Ovary (tissue), 9 donors: ENCODE measurements around the gene RPL10A. TPM values are rescaled to one million over a fixed set of nuclear protein-coding genes. Genes with fewer than 3 reads are reported as not detected.
A peak's percentile ranks its signal among the peaks of the same experiment; 100 is the strongest.

Experiments
- DNase-seq, 5 donors: peaks; one replicate each; pipeline ENCODE4 v3.0.0-alpha.2; 2019 to 2020
- H3K27ac ChIP-seq, 2 donors: fragments of 200-600 bp; one replicate each; pipeline versions ENCODE4 v1.5.1 to v1.8.0; 2019 to 2022
- H3K27me3 ChIP-seq: fragments of 200-600 bp; one replicate; pipeline ENCODE4 v1.8.0; 2022
- H3K36me3 ChIP-seq: fragments of 200-600 bp; sonication (generic); one replicate; pipeline ENCODE4 v1.5.1; 2019
- H3K4me1 ChIP-seq: one replicate; pipeline ENCODE4 v1.8.1; 2013; ENCODE audit warnings: mild to moderate bottlenecking, moderate library complexity; ENCODE audit not compliant: insufficient read depth
- H3K4me3 ChIP-seq: fragments of 200-600 bp; sonication (generic); one replicate; pipeline ENCODE4 v1.5.1; 2017
- H3K9me3 ChIP-seq, 2 donors: fragments of 200-600 bp in 1 of 2; sonication (generic) in 1 of 2; one replicate each; pipeline versions ENCODE4 v1.5.1 to v1.8.1; 2013 to 2019; ENCODE audit warnings: mild to moderate bottlenecking in 1 of 2, moderate library complexity in 1 of 2
- EP300 ChIP-seq: sonication (generic); formaldehyde crosslinking; IDR thresholded peaks from one replicate; pipeline ENCODE4 v1.6.1; 2017; ENCODE audit warnings: antibody characterized with exemption
- POLR2A ChIP-seq: fragments of 450-650 bp; IDR thresholded peaks from one replicate; pipeline ENCODE4 v1.6.1; 2017; ENCODE audit warnings: antibody characterized with exemption, mild to moderate bottlenecking, moderate library complexity
- WGBS, 3 donors: extraction: QIAGEN DNeasy Blood & Tissue Kit in 1 of 3; methylation state at CpG; one replicate each; pipeline versions ENCODE4 v1.1.5 to v1.1.7; 2013 to 2017; 5-methylcytosine and 5-hydroxymethylcytosine counted together
- intact Hi-C, 4 donors: fragments of 100-400 bp; cut with DNase I; formaldehyde crosslinking; loops; one replicate each; pipeline versions ENCODE4 v1.11.0 to v1.15.1; 2022 to 2023
- polyA plus RNA-seq, 2 donors: library from polyadenylated mRNA; stranded (reverse); fragments of 200-250 nt in 1 of 2; fragments of 350-450 nt in 1 of 2; fragmentation: Illumina TruSeq in 1 of 2; extraction: RNeasy Lipid Tissue Mini Kit (QIAGEN cat#74804) in 1 of 2; gene quantifications; one replicate each; pipeline ENCODE4 v1.2.3, GENCODE V29; 2013 to 2014
- total RNA-seq, 7 donors: library from RNA; depleted of rRNA in 2 of 7; stranded (reverse); fragments of >200 nt in 2 of 7; fragmentation: NEBNext Ultra II Directional in 3 of 7; extraction: Animal tissue kit (Norgen Biotek cat#: 25700) in 3 of 7; gene quantifications; one replicate each; pipeline versions ENCODE4 v1.1.0 to v1.2.4, GENCODE V29; 2016 to 2023
- TF ChIP-seq, protein P1 (sequence below), 3 donors: fragments of 450-650 bp in 2 of 3; fragments of 200-600 bp in 1 of 3; IDR thresholded peaks; one replicate each; pipeline versions ENCODE4 v1.5.1 to v1.8.0; 2016 to 2022; ENCODE audit warnings: antibody characterized with exemption in 3 of 3, mild to moderate bottlenecking in 1 of 3
- donor health status: DM: no; HTN: no; CAD: no; lungs with moderate emphysema.
- donor health status: DM: no; HTN: no; CAD: no.
- donor health status: Bipolar disorder and iron deficiency.
- donor health status: DM: yes; HTN: yes; CAD: no.
- donor health status: DM: no; HTN: no; CAD: no.
- donor health status: DM: yes; HTN: yes; CAD: no.

The RPL10A gene
- total and polyA plus RNA-seq, 9 donors = 2,596 to 5,052 (median 3,198) TPM

DNA sequence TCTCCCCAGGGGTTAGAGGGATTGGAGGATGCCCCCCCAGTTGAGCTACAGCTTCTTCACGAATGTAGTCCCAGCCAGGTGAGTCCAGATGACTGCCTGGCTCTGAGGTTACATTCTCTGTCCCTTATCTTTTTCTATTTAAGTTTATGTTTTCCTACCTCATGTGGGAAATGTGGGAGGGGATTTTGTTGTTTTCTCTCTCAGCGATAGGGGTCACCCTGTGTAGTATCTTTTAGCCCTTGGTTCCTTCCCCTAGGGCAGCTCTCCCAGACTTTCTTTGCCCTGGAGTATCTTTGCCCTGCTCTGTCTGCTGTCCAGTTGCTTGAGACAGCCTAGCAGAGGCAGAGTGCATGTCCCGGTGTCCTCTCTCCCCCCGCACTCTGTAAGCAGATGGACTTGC, 10.3 kb upstream of the RPL10A start:
- Histone ChIP-seq H3K36me3 (no peaks in the 10 kb centered on the region), H3K4me3 (no peak overlapping the region), H3K4me1 (peaks cover 6% of the 10 kb centered on the region), H3K27me3 (no peaks in the 10 kb centered on the region), H3K27ac (no peak overlapping the region), H3K9me3 (no peaks in the 10 kb centered on the region)
- DNase-seq = no peak
- intact Hi-C loops = no loop called here
- no peak for TF ChIP-seq POLR2A
- 53 to 75% (median 58%) methylated on average over 4 of the region's 4 CpGs for WGBS, 3 donors

DNA sequence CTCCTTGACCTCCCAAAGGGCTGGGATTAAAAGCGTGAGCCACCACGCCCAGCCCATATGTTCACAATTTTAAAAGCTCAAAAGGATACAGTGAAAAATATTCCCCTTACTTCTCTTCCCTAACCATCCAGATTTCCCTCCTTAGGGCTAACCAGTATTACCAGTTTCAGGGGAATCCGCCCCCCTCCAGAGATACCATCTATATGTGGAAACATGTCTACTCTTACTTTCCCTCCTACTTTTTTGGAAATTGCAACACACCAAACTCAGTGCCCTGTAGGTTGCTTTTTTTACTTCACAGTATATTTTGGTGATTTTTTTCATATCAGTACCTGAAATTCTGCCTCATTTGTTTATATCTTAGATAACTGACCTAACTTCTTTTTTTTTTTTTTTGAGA, 6.9 kb upstream of the RPL10A start:
- 85 to 98% (median 96%) methylated on average over 3 of the region's 3 CpGs for WGBS, 3 donors
- H3K4me1 ChIP-seq = no peaks in the 10 kb centered on the region
- no peak overlapping the region for H3K27ac ChIP-seq
- no peaks in the 10 kb centered on the region for H3K9me3 ChIP-seq
- TF ChIP-seq, protein P1, sequence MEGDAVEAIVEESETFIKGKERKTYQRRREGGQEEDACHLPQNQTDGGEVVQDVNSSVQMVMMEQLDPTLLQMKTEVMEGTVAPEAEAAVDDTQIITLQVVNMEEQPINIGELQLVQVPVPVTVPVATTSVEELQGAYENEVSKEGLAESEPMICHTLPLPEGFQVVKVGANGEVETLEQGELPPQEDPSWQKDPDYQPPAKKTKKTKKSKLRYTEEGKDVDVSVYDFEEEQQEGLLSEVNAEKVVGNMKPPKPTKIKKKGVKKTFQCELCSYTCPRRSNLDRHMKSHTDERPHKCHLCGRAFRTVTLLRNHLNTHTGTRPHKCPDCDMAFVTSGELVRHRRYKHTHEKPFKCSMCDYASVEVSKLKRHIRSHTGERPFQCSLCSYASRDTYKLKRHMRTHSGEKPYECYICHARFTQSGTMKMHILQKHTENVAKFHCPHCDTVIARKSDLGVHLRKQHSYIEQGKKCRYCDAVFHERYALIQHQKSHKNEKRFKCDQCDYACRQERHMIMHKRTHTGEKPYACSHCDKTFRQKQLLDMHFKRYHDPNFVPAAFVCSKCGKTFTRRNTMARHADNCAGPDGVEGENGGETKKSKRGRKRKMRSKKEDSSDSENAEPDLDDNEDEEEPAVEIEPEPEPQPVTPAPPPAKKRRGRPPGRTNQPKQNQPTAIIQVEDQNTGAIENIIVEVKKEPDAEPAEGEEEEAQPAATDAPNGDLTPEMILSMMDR (IDR thresholded peaks at IDR 0.05) = no peak
- TF ChIP-seq EP300 (no peak), POLR2A (no peak)
- no peak for DNase-seq
- intact Hi-C loops = no loop called here
- H3K27me3 ChIP-seq = no peaks in the 10 kb centered on the region
- H3K4me3 ChIP-seq = no peak overlapping the region
- H3K36me3 ChIP-seq = no peaks in the 10 kb centered on the region

DNA sequence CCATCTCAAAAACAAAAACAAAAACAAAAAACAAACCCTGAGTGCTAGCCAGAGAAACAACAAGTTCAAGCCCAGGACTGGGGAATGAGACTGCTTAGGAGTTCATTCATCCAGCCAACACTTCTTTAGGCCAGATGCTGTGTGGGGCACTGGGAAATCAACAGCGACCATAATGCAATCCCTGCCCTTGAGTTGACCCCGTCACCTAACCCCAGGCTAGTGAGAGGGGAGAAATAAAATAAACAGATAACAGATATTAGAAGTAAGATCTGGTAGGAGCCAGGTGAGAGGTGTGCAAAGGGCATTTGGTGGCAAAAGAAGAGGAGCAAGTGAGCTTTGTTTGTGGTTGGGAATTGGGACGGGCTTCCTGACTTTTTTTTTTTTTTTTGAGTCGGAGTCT, 4.9 kb upstream of the RPL10A start:
- H3K27me3 ChIP-seq = no peaks in the 10 kb centered on the region
- no peaks in the 10 kb centered on the region for H3K4me1 ChIP-seq
- H3K36me3 ChIP-seq = no peaks in the 10 kb centered on the region
- TF ChIP-seq EP300 = no peak
- TF ChIP-seq, protein P1 (IDR thresholded peaks at IDR 0.05) = no peak
- TF ChIP-seq POLR2A = no peak
- H3K27ac ChIP-seq = no peak overlapping the region
- intact Hi-C loops = no loop called here
- no peaks in the 10 kb centered on the region for H3K9me3 ChIP-seq
- H3K4me3 ChIP-seq = no peak overlapping the region
- DNase-seq = no peak
- WGBS, 3 donors = 87 to 91% (median 91%) methylated on average over 4 of the region's 4 CpGs

DNA sequence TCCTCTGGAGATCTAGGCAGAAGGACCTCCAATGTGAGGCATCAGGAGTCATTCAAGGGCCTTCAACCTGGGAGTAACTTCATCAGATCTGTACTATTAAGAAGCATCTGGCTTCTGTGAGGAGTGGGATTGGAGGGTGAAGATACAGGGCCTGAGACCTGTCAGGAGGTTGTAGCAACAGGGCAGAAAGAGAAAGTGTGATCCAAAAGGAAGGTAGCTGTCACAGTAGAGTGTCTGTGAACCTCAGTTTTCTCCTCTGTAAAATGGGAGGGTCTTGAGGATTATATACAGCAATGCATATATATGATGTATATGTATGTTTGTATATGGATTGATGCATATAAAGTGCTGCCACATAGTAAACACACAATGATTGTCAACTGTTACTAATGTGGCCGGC, 2.6 kb upstream of the RPL10A start:
- Histone ChIP-seq H3K4me1 (peaks cover 5% of the 10 kb centered on the region), H3K27me3 (no peaks in the 10 kb centered on the region), H3K9me3 (no peaks in the 10 kb centered on the region), H3K4me3 (no peak overlapping the region), H3K27ac (no peak overlapping the region), H3K36me3 (no peaks in the 10 kb centered on the region)
- no peak for TF ChIP-seq EP300
- TF ChIP-seq POLR2A = no peak
- TF ChIP-seq, protein P1 (IDR thresholded peaks at IDR 0.05) = no peak
- no peak for DNase-seq
- WGBS, 3 donors = 88 to 95% (median 89%) methylated on average over 1 of the region's 1 CpG
- intact Hi-C loops = loop anchor here in 1 of 4 donors (5.0 kb wide), 1 partner anchor 123 kb away; the partner anchor contains the start of gene PPARD

DNA sequence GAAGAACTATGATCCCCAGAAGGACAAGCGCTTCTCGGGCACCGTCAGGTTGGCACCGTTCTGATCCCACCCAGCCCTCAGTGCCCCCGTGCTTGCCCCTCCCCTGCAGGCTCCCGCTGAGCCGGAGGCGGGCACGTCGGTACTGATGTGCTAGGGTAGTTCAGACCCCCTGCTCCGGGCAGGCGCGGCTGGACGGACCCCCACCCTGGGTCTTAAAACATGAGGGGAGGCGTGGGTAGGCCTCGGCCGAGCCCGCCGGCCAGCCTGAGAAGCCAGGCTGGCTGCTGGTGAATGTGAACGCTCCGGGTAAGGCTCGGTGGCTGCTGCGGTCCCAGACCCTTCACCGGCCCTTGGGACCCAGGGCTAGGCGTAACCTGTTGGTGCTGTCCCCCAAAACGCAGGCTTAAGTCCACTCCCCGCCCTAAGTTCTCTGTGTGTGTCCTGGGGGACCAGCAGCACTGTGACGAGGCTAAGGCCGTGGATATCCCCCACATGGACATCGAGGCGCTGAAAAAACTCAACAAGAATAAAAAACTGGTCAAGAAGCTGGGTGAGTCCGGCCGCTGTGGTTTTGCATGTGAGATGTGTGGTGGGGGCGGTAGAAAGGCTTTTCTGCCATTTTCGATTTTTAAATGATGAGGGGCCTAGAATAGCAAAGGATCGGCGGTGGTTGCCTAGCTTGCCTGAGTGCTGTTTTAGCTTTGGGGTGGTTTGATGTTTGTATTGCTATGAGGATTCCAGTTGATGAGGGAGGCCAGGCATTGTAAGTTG, 964 bp downstream of the RPL10A start:
- WGBS, 3 donors = 0 to 2% (median 1%) methylated on average over 18 to 37 of the region's 37 CpGs
- Histone ChIP-seq H3K4me3 (peak overlapping the region; percentile 65), H3K9me3 (no peaks in the 10 kb centered on the region), H3K4me1 (peaks cover 8% of the 10 kb centered on the region), H3K36me3 (no peaks in the 10 kb centered on the region), H3K27ac (peak overlapping the region; percentile 78 to 81), H3K27me3 (no peaks in the 10 kb centered on the region)
- DNase-seq = peak in 2 of 5 donors; percentile 45 to 66
- intact Hi-C loops = loop anchor here in 1 of 4 donors (2.0 to 5.0 kb wide), 2 partner anchors 28 to 127 kb away; partner anchors contain the start of genes PPARD and TEAD3
- no peak for TF ChIP-seq POLR2A
- no peak for TF ChIP-seq EP300
- TF ChIP-seq, protein P1 (IDR thresholded peaks at IDR 0.05) = no peak
